MM.1S (cell line): Measurements from ENCODE around the gene GPN3.
"Not testable (repeated sequence)": the region's sequence is repeated elsewhere in the genome, so short reads cannot be mapped to it uniquely, and the experiment has no call there.

Experiments
- DNase-seq: peaks from one replicate; pipeline ENCODE4 v3.0.0-alpha.2; 2015
- H2AFZ ChIP-seq: fragments of 300-600 bp; sonication (generic); 2 replicates; pipeline ENCODE4 v1.6.0; 2016; ENCODE audit warnings: antibody characterized with exemption, low read length
- H3F3A ChIP-seq: fragments of 300-600 bp; sonication (generic); 2 replicates; pipeline ENCODE4 v1.6.1; 2016; ENCODE audit warnings: mild to moderate bottlenecking, antibody characterized with exemption, low read length, moderate library complexity, mixed read lengths; ENCODE audit not compliant: insufficient read depth
- H3K27ac ChIP-seq: fragments of 300-600 bp; sonication (generic); 2 replicates; pipeline ENCODE4 v1.5.1; 2016; ENCODE audit warnings: mild to moderate bottlenecking, low read length
- H3K27me3 ChIP-seq: fragments of 300-600 bp; sonication (generic); replicated peaks from 2 replicates; pipeline ENCODE4 v1.6.0; 2016; ENCODE audit warnings: low read length; ENCODE audit not compliant: insufficient read depth
- H3K36me3 ChIP-seq: fragments of 300-600 bp; sonication (generic); replicated peaks from 2 replicates; pipeline ENCODE4 v1.6.1; 2016; ENCODE audit warnings: mild to moderate bottlenecking, low read length, mixed read lengths; ENCODE audit not compliant: insufficient read depth
- H3K4me1 ChIP-seq: fragments of 300-600 bp; sonication (generic); 2 replicates; pipeline ENCODE4 v1.6.1; 2016; ENCODE audit warnings: low read length, mixed read lengths
- H3K4me2 ChIP-seq: fragments of 300-600 bp; sonication (generic); 2 replicates; pipeline ENCODE4 v1.6.0; 2016; ENCODE audit warnings: low read depth, low read length
- H3K4me3 ChIP-seq: fragments of 300-600 bp; sonication (generic); 2 replicates; pipeline ENCODE4 v1.5.1; 2016; ENCODE audit warnings: low read length, mixed read lengths
- H3K79me2 ChIP-seq: fragments of 300-600 bp; sonication (generic); 2 replicates; pipeline ENCODE4 v1.6.1; 2016; ENCODE audit warnings: mixed run types, low read length, mixed read lengths
- H3K9ac ChIP-seq: fragments of 300-600 bp; sonication (generic); 2 replicates; pipeline ENCODE4 v1.6.1; 2016; ENCODE audit warnings: low read length, mixed read lengths
- H3K9me2 ChIP-seq: fragments of 300-600 bp; sonication (generic); replicated peaks from 2 replicates; pipeline ENCODE4 v1.6.1; 2016; ENCODE audit warnings: mild to moderate bottlenecking, low read length, mixed read lengths; ENCODE audit not compliant: insufficient read depth
- H3K9me3 ChIP-seq: fragments of 300-600 bp; sonication (generic); replicated peaks from 2 replicates; pipeline ENCODE4 v1.6.1; 2016; ENCODE audit warnings: mild to moderate bottlenecking, low read length, mixed read lengths; ENCODE audit not compliant: insufficient read depth
- H4K20me1 ChIP-seq: fragments of 300-600 bp; sonication (generic); 2 replicates; pipeline ENCODE4 v1.6.1; 2016; ENCODE audit warnings: mild to moderate bottlenecking, low read length, moderate library complexity, mixed read lengths; ENCODE audit not compliant: insufficient read depth
- EZH2 ChIP-seq: fragments of 300-600 bp; sonication (generic); optimal IDR thresholded peaks from 2 replicates; pipeline ENCODE3; 2017; ENCODE audit warnings: low read depth, mild to moderate bottlenecking, antibody characterized with exemption, low read length, mixed read lengths
- EZH2phosphoT487 ChIP-seq: fragments of 300-600 bp; sonication (generic); IDR thresholded peaks from 2 replicates; pipeline ENCODE4 v1.6.1; 2018; ENCODE audit warnings: antibody characterized with exemption, low read length
- TF ChIP-seq, protein P1 (sequence below): fragments of 300-600 bp; sonication (generic); IDR thresholded peaks from 2 replicates; pipeline ENCODE4 v1.5.1; 2016; ENCODE audit warnings: antibody characterized with exemption, low read length, mixed read lengths

The GPN3 gene

GRCh38 chr12:110436231-110436630 is 31.8 kb downstream of the GPN3 start:
- H2AFZ ChIP-seq, result no peak overlapping the region
- H3K4me3 ChIP-seq, result no peak overlapping the region
- DNase-seq, result no peak
- H3K27me3 ChIP-seq, result no peaks in the 10 kb centered on the region
- no peak overlapping the region for H3K27ac ChIP-seq
- H3K4me1 ChIP-seq, result no peaks in the 10 kb centered on the region
- H3F3A ChIP-seq, result no peaks in the 10 kb centered on the region
- no peak overlapping the region for H3K4me2 ChIP-seq
- no peaks in the 10 kb centered on the region for H3K9me3 ChIP-seq
- H3K9ac ChIP-seq, result no peak overlapping the region
- no peaks in the 10 kb centered on the region for H3K36me3 ChIP-seq
- H4K20me1 ChIP-seq, result no peaks in the 10 kb centered on the region
- no peaks in the 10 kb centered on the region for H3K9me2 ChIP-seq
- TF ChIP-seq, protein P1, sequence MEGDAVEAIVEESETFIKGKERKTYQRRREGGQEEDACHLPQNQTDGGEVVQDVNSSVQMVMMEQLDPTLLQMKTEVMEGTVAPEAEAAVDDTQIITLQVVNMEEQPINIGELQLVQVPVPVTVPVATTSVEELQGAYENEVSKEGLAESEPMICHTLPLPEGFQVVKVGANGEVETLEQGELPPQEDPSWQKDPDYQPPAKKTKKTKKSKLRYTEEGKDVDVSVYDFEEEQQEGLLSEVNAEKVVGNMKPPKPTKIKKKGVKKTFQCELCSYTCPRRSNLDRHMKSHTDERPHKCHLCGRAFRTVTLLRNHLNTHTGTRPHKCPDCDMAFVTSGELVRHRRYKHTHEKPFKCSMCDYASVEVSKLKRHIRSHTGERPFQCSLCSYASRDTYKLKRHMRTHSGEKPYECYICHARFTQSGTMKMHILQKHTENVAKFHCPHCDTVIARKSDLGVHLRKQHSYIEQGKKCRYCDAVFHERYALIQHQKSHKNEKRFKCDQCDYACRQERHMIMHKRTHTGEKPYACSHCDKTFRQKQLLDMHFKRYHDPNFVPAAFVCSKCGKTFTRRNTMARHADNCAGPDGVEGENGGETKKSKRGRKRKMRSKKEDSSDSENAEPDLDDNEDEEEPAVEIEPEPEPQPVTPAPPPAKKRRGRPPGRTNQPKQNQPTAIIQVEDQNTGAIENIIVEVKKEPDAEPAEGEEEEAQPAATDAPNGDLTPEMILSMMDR, result no peak
- no peak for TF ChIP-seq EZH2phosphoT487
- TF ChIP-seq EZH2, result no peak
- H3K79me2 ChIP-seq, result no peaks in the 10 kb centered on the region

DNA sequence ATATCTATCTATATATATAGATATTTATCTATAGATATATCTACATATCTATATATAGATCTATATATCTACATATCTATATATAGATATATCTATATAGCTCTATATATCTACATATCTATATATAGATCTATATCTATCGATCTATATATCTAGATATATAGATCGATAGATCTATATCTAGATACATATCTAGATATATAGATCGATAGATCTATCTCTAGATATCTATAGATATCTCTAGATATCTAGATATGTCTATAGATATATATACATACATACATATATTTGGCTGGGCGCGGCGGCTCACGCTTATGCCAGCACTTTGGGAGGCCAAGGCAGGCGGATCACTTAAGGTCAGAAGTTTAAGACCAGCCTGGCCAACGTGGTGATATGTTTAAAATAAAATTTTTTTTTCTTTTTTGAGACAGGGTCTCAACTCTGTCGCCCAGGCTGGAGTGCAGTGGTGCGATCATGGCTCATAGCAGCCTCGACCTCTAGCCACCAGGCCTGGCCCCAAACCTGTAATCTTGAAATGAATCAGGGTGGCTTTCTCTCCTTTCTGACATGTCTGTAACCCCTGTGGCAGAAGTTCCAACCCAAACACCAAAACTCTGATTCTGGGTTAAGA is 36.0 kb downstream of the GPN3 start:
- Histone ChIP-seq H3K9me2 (no peaks in the 10 kb centered on the region), H3K9me3 (no peaks in the 10 kb centered on the region), H3K79me2 (no peaks in the 10 kb centered on the region), H2AFZ (no peak overlapping the region), H3K27me3 (no peaks in the 10 kb centered on the region), H3K9ac (no peak overlapping the region), H3K4me3 (no peak overlapping the region), H3K4me1 (no peaks in the 10 kb centered on the region), H4K20me1 (no peaks in the 10 kb centered on the region), H3K27ac (no peak overlapping the region), H3F3A (no peaks in the 10 kb centered on the region), H3K4me2 (no peak overlapping the region), H3K36me3 (no peaks in the 10 kb centered on the region)
- no peak for TF ChIP-seq EZH2phosphoT487
- TF ChIP-seq EZH2, result no peak
- TF ChIP-seq, protein P1, result no peak
- no peak for DNase-seq

GRCh38 chr12:110429676-110430075 is 38.4 kb downstream of the GPN3 start:
- not testable (repeated sequence) for H2AFZ ChIP-seq, H3K79me2 ChIP-seq, H3F3A ChIP-seq, H3K27me3 ChIP-seq, H4K20me1 ChIP-seq, DNase-seq, H3K4me3 ChIP-seq, H3K9ac ChIP-seq, H3K9me2 ChIP-seq, H3K27ac ChIP-seq, H3K9me3 ChIP-seq, H3K4me2 ChIP-seq, H3K4me1 ChIP-seq, H3K36me3 ChIP-seq

GRCh38 chr12:110426406-110426805 is 41.7 kb downstream of the GPN3 start:
- no peaks in the 10 kb centered on the region for H3F3A ChIP-seq
- no peaks in the 10 kb centered on the region for H3K79me2 ChIP-seq
- H3K4me2 ChIP-seq, result no peak overlapping the region
- no peaks in the 10 kb centered on the region for H3K9me2 ChIP-seq
- H3K36me3 ChIP-seq, result no peaks in the 10 kb centered on the region
- H3K9ac ChIP-seq, result no peak overlapping the region
- H3K9me3 ChIP-seq, result no peaks in the 10 kb centered on the region
- H3K27me3 ChIP-seq, result no peaks in the 10 kb centered on the region
- no peaks in the 10 kb centered on the region for H4K20me1 ChIP-seq
- H3K4me1 ChIP-seq, result no peaks in the 10 kb centered on the region
- H2AFZ ChIP-seq, result no peak overlapping the region
- TF ChIP-seq EZH2, result no peak
- no peak for TF ChIP-seq EZH2phosphoT487
- DNase-seq, result no peak
- no peak overlapping the region for H3K27ac ChIP-seq
- H3K4me3 ChIP-seq, result no peak overlapping the region
